Smooth muscle cell (in vitro differentiated cells): ENCODE data around the gene P2RX2. TPM values are rescaled to one million over a fixed set of nuclear protein-coding genes. Genes with fewer than 3 reads are reported as not detected.

Experiments
- DNase-seq: peaks from one replicate; lab custom pipeline; 2025; ENCODE audit not compliant: unreplicated experiment; lab: John Stamatoyannopoulos, UW
- H2AFZ ChIP-seq: fragments of 200-600 bp; sonication (generic); 2 replicates; pipeline ENCODE4 v1.6.0; 2016; ENCODE audit warnings: antibody characterized with exemption, low read depth, mild to moderate bottlenecking
- H3F3A ChIP-seq: fragments of 200-600 bp; sonication (generic); 2 replicates; pipeline ENCODE4 v1.6.0; 2017; ENCODE audit warnings: antibody characterized with exemption, low read depth
- H3K27ac ChIP-seq: fragments of 200-600 bp; sonication (generic); 2 replicates; pipeline ENCODE4 v1.5.1; 2016; ENCODE audit warnings: low read depth, mild to moderate bottlenecking
- H3K27me3 ChIP-seq: fragments of 200-600 bp; sonication (generic); 2 replicates; pipeline ENCODE4 v1.6.1; 2016; ENCODE audit warnings: low read depth, mild to moderate bottlenecking
- H3K36me3 ChIP-seq: fragments of 200-600 bp; sonication (generic); 2 replicates; pipeline ENCODE4 v1.5.1; 2016; ENCODE audit warnings: low read depth
- H3K4me1 ChIP-seq: fragments of 200-600 bp; sonication (generic); 2 replicates; pipeline ENCODE4 v1.5.1; 2016; ENCODE audit warnings: low read depth
- H3K4me2 ChIP-seq: fragments of 200-600 bp; sonication (generic); 2 replicates; pipeline ENCODE4 v1.6.0; 2016; ENCODE audit warnings: mild to moderate bottlenecking
- H3K4me3 ChIP-seq: fragments of 200-600 bp; sonication (generic); 2 replicates; pipeline ENCODE4 v1.5.1; 2016; ENCODE audit warnings: mild to moderate bottlenecking
- H3K79me2 ChIP-seq: fragments of 200-600 bp; sonication (generic); 2 replicates; pipeline ENCODE4 v1.6.0; 2016; ENCODE audit warnings: low read depth, mild to moderate bottlenecking
- H3K9ac ChIP-seq: fragments of 200-600 bp; sonication (generic); 2 replicates; pipeline ENCODE4 v1.6.0; 2016; ENCODE audit warnings: low read depth
- H3K9me3 ChIP-seq: fragments of 200-600 bp; sonication (generic); replicated peaks from 2 replicates; pipeline ENCODE4 v1.5.1; 2016; ENCODE audit warnings: low read depth
- H4K20me1 ChIP-seq: fragments of 200-600 bp; sonication (generic); 2 replicates; pipeline ENCODE4 v1.6.0; 2016; ENCODE audit warnings: low read depth
- CTCF ChIP-seq: fragments of 200-600 bp; sonication (generic); IDR thresholded peaks from 2 replicates; pipeline ENCODE4 v1.5.1; 2017; ENCODE audit warnings: borderline replicate concordance, mild to moderate bottlenecking, antibody characterized with exemption; ENCODE audit not compliant: insufficient read depth, poor library complexity, severe bottlenecking
- WGBS: methylation state at CpG from one replicate; pipeline ENCODE4 v1.1.7; 2016; ENCODE audit warnings: low lambda C conversion rate; 5-methylcytosine and 5-hydroxymethylcytosine counted together
- polyA plus RNA-seq: library from polyadenylated mRNA; unstranded; fragments of >200 nt; fragmentation: Nextera tagmentation; extraction: Ambion mirVana; gene quantifications from 2 replicates; pipeline ENCODE4 v1.2.1, GENCODE V29; 2016
- total RNA-seq: library from RNA; depleted of rRNA; stranded (reverse); fragments of >200 nt; gene quantifications from 2 replicates; pipeline ENCODE4 v1.2.3, GENCODE V29; 2014

P2RX2 gene
- total and polyA plus RNA-seq, 2 experiments from 2014 or later, result not detected

- Histone ChIP-seq H3K4me1 (no peaks in the 10 kb centered on the region), H3K79me2 (no peaks in the 10 kb centered on the region), H3K36me3 (peaks cover 5% of the 10 kb centered on the region), H3K4me2 (no peak overlapping the region), H3K4me3 (no peak overlapping the region), H4K20me1 (no peaks in the 10 kb centered on the region), H3K27ac (no peak overlapping the region), H3K9me3 (no peaks in the 10 kb centered on the region), H2AFZ (no peak overlapping the region), H3F3A (no peaks in the 10 kb centered on the region), H3K9ac (no peak overlapping the region), H3K27me3 (no peaks in the 10 kb centered on the region)
- DNase-seq, result no peak
- no peak for TF ChIP-seq CTCF
- whole genome bisulfite sequencing, result 92% methylated on average over 9 of the region's 9 CpGs
Measured at GRCh38 chr12:132651444-132652100, 33.0 kb downstream of the P2RX2 start.

DNA sequence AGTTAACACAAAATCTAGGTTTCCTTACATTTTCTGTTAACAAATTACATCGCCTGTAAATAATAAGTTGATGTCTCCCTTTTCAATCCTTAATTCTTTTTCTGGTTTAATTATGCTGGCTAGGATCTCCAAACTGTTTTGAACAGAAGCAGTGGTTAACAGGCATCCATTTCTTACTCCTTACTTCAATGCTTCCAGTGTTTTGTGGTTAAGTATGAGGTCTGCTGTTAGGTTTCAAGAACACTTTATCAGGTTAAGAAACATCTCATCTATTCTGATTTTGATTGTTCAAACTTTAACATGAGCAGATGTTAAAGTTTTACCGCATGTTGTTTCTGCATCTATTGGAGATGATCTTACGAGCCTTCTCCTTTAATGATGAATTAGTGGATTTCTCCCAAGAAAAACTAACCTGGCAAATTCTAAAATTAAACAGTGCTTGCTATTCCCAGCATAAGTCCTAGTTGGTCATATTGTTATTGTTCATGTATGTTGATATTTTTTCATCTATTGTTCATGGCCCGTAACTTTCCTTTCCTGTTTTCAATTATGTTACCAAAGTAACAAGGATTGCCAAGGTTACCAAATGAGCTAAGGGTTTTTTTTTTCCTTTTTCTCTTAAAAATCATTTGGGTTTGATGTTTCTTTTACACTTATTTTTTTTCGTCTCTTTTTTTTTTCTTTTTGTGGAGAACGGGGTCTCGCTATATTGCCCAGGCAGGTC lies 35.2 kb downstream of the P2RX2 start:
- 98% methylated on average over 7 of the region's 7 CpGs for WGBS
- Histone ChIP-seq H3K36me3 (peaks cover 5% of the 10 kb centered on the region), H3K4me3 (no peak overlapping the region), H3K4me2 (no peak overlapping the region), H3K9me3 (no peaks in the 10 kb centered on the region), H3K4me1 (no peaks in the 10 kb centered on the region), H3F3A (no peaks in the 10 kb centered on the region), H3K27me3 (no peaks in the 10 kb centered on the region), H3K27ac (no peak overlapping the region), H3K9ac (no peak overlapping the region), H2AFZ (no peak overlapping the region), H3K79me2 (no peaks in the 10 kb centered on the region), H4K20me1 (no peaks in the 10 kb centered on the region)
- DNase-seq, result no peak
- no peak for TF ChIP-seq CTCF

- Histone ChIP-seq H3K4me3 (no peak overlapping the region), H3K9ac (no peak overlapping the region), H3K36me3 (peaks cover 5% of the 10 kb centered on the region), H3K27ac (no peak overlapping the region), H3K9me3 (no peaks in the 10 kb centered on the region), H3K27me3 (no peaks in the 10 kb centered on the region), H4K20me1 (no peaks in the 10 kb centered on the region), H3K79me2 (no peaks in the 10 kb centered on the region), H2AFZ (no peak overlapping the region), H3K4me2 (no peak overlapping the region), H3K4me1 (no peaks in the 10 kb centered on the region), H3F3A (no peaks in the 10 kb centered on the region)
- no peak for TF ChIP-seq CTCF
- WGBS, result 96% methylated on average over 12 of the region's 12 CpGs
- DNase-seq, result no peak
Measured at GRCh38 chr12:132657004-132657727, 38.6 kb downstream of the P2RX2 start.
